ENCODE measurements around the gene TRO.

The TRO gene

GRCh38 chrX:54961750-54962149, 41.1 kb downstream of the TRO start:
- no peak for DNase-seq

GRCh38 chrX:54964766-54965497, 44.3 kb downstream of the TRO start:
- DNase-seq = no peak

- no peak for DNase-seq
Observed at GRCh38 chrX:54977387-54977786, 56.8 kb downstream of the TRO start.

GRCh38 chrX:54978448-54978847, 57.8 kb downstream of the TRO start:
- DNase-seq = no peak

- DNase-seq = no peak
Observed at GRCh38 chrX:54979432-54979831, 58.8 kb downstream of the TRO start.

- no peak for DNase-seq
Observed at GRCh38 chrX:54980334-54980733, 59.7 kb downstream of the TRO start.

Data from DMS79 treated with DMSO at 0.1 percent for 48 hours (cell line).